Endodermal cell (in vitro differentiated cells): Measurements from ENCODE around the gene REV3L. TPM values are rescaled to one million over a fixed set of nuclear protein-coding genes. Genes with fewer than 3 reads are reported as not detected.

Experiments used
- DNase-seq: peaks from one replicate; pipeline ENCODE4 v3.0.0-alpha.2; 2017
- H3K27ac ChIP-seq: 2 replicates; pipeline ENCODE4 v1.5.1; 2013; ENCODE audit warnings: mild to moderate bottlenecking, low read depth, low read length, moderate library complexity
- H3K27me3 ChIP-seq: 2 replicates; pipeline ENCODE4 v1.6.1; 2013; ENCODE audit warnings: mild to moderate bottlenecking, low read length, moderate library complexity; ENCODE audit not compliant: insufficient read depth, control insufficient read depth, poor library complexity, severe bottlenecking
- H3K36me3 ChIP-seq: 2 replicates; pipeline ENCODE4 v1.7.0; 2013; ENCODE audit warnings: mild to moderate bottlenecking, low read length, moderate library complexity; ENCODE audit not compliant: control insufficient read depth, insufficient read depth
- H3K4me1 ChIP-seq: one replicate; pipeline ENCODE4 v1.7.0; 2013; ENCODE audit warnings: low read length; ENCODE audit not compliant: control insufficient read depth, insufficient read depth
- H3K4me3 ChIP-seq: 2 replicates; pipeline ENCODE4 v1.5.1; 2013; ENCODE audit warnings: mild to moderate bottlenecking, low read length, moderate library complexity
- H3K9ac ChIP-seq: 2 replicates; pipeline ENCODE4 v1.6.1; 2013; ENCODE audit warnings: mild to moderate bottlenecking, low read length, moderate library complexity; ENCODE audit not compliant: poor library complexity, severe bottlenecking; ENCODE audit errors: extremely low read depth
- H3K9me3 ChIP-seq: 2 replicates; pipeline ENCODE4 v1.6.1; 2013; ENCODE audit warnings: mild to moderate bottlenecking, low read length, moderate library complexity; ENCODE audit not compliant: control insufficient read depth
- H3K27ac Mint-ChIP-seq: 2 replicates; pipeline ENCODE4 v1.8.0; 2020; ENCODE audit warnings: mixed read lengths
- H3K27me3 Mint-ChIP-seq: 2 replicates; pipeline ENCODE4 v1.8.0; 2021; ENCODE audit warnings: mild to moderate bottlenecking, mixed read lengths; ENCODE audit not compliant: insufficient read depth
- H3K36me3 Mint-ChIP-seq: 2 replicates; pipeline ENCODE4 v1.8.0; 2020; ENCODE audit warnings: low read depth, mixed read lengths
- H3K4me1 Mint-ChIP-seq: 2 replicates; pipeline ENCODE4 v1.8.0; 2020; ENCODE audit warnings: mixed read lengths
- H3K4me3 Mint-ChIP-seq: 2 replicates; pipeline ENCODE4 v1.8.0; 2020; ENCODE audit warnings: mild to moderate bottlenecking, moderate library complexity, mixed read lengths
- H3K9me3 Mint-ChIP-seq: 2 replicates; pipeline ENCODE4 v1.8.0; 2020; ENCODE audit warnings: mild to moderate bottlenecking, mixed read lengths
- WGBS, 2 experiments: methylation state at CpG; one replicate each; pipeline versions ENCODE4 v1.1.5 to v1.1.7; 2013; ENCODE audit warnings: missing lambda C conversion rate in 2 of 2, mixed read lengths in 1 of 2; ENCODE audit not compliant: insufficient coverage in 1 of 2, insufficient read length in 1 of 2; 5-methylcytosine and 5-hydroxymethylcytosine counted together
- total RNA-seq, 2 donors: library from RNA; stranded (reverse); fragmentation: NEBNext Ultra II Directional in 1 of 2; extraction: Animal tissue kit (Norgen Biotek cat#: 25700) in 1 of 2; gene quantifications; 2 replicates in 1 of 2; 3 replicates in 1 of 2; pipeline ENCODE4 v1.2.1, GENCODE V29; 2021
- TF ChIP-seq, protein P1 (sequence below): fragments of 200-600 bp; sonication (generic); conservative IDR thresholded peaks from 2 replicates; pipeline ENCODE4 v1.5.0; 2021; ENCODE audit warnings: antibody characterized with exemption, mild to moderate bottlenecking

The REV3L gene
- total RNA-seq, 2 donors from 2014 or later, result 19.2 to 28.1 TPM

DNA sequence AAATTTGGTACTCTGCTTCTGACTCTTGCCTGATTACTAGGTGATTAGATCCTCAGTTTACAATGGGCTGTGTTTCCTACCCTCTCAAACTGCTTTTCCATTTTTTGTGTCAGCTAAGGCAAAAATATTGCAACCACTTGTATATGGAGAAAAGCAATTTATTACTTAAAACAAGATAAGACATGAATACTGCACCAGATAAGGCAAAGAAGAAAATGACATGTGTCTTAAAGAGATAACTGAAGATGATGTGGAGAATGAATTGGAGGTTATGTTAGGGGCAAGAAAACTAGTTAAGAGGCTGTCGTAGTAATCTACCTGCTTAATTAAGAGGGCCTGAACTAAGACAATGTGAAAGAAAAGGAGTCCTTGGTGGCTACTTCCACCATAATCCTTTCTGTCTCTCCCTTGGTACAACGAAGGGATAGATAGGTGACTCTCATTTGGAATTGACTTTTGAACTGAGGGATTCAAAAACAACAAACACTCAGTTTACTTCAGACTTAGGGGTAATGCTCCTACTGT lies 16.3 kb upstream of the REV3L start:
- H3K4me3 Mint-ChIP-seq, result no peak overlapping the region
- H3K36me3 Mint-ChIP-seq, result no peaks in the 10 kb centered on the region
- no peaks in the 10 kb centered on the region for H3K9me3 ChIP-seq
- H3K36me3 ChIP-seq, result no peaks in the 10 kb centered on the region
- H3K4me1 Mint-ChIP-seq, result peaks cover 29% of the 10 kb centered on the region
- H3K27ac Mint-ChIP-seq, result no peak overlapping the region
- TF ChIP-seq, protein P1, sequence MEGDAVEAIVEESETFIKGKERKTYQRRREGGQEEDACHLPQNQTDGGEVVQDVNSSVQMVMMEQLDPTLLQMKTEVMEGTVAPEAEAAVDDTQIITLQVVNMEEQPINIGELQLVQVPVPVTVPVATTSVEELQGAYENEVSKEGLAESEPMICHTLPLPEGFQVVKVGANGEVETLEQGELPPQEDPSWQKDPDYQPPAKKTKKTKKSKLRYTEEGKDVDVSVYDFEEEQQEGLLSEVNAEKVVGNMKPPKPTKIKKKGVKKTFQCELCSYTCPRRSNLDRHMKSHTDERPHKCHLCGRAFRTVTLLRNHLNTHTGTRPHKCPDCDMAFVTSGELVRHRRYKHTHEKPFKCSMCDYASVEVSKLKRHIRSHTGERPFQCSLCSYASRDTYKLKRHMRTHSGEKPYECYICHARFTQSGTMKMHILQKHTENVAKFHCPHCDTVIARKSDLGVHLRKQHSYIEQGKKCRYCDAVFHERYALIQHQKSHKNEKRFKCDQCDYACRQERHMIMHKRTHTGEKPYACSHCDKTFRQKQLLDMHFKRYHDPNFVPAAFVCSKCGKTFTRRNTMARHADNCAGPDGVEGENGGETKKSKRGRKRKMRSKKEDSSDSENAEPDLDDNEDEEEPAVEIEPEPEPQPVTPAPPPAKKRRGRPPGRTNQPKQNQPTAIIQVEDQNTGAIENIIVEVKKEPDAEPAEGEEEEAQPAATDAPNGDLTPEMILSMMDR, result no peak
- H3K27me3 Mint-ChIP-seq, result no peaks in the 10 kb centered on the region
- H3K9me3 Mint-ChIP-seq, result no peaks in the 10 kb centered on the region
- H3K27ac ChIP-seq, result no peak overlapping the region
- H3K4me3 ChIP-seq, result no peak overlapping the region
- DNase-seq, result no peak
- H3K27me3 ChIP-seq, result no peaks in the 10 kb centered on the region
- H3K4me1 ChIP-seq, result no peaks in the 10 kb centered on the region
- 92% methylated on average over 2 of the region's 2 CpGs; no CpG with 5 or more reads in 1 of the 2 experiments for WGBS, 2 experiments
- H3K9ac ChIP-seq, result no peak overlapping the region

DNA sequence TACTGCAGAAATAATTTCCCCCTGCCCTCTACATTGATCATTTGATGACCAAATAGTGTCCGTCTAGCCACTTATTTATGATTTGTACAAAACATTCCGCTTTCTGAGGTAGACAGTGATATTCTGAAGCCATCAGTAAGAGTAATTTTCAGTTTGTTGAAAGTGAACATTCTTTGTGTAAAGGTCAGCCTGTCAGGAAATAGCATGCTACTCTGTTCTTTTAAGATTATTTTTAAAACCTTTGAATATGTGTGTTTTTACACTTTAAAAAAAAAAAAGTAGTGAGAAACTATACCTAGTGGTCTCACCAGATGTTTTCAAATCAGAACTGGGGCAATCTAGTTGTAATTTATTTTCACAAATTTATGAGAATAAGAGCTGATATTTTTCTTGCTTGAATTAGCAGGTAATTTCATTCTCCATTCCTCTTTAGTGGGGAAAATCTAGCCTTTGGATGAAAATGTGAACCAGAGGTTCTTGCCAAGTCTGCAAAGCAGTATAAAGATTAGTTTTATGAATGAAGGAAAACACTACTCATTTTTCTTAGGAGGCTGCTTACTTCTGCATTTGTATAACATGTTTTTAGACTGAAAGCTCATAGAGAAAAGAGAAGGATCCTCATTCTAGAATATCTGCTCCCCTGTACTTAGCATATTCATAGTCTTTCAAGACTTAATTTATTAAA lies 12.1 kb upstream of the REV3L start:
- Histone ChIP-seq H3K9ac (no peak overlapping the region), H3K27me3 (no peaks in the 10 kb centered on the region), H3K9me3 (no peaks in the 10 kb centered on the region), H3K4me1 (no peaks in the 10 kb centered on the region), H3K4me3 (no peak overlapping the region), H3K36me3 (peaks cover 15% of the 10 kb centered on the region), H3K27ac (no peak overlapping the region)
- peaks cover 15% of the 10 kb centered on the region for H3K4me1 Mint-ChIP-seq
- no peak overlapping the region for H3K27ac Mint-ChIP-seq
- H3K9me3 Mint-ChIP-seq, result no peaks in the 10 kb centered on the region
- peaks cover 5% of the 10 kb centered on the region for H3K36me3 Mint-ChIP-seq
- 92% methylated on average over 2 of the region's 2 CpGs; no CpG with 5 or more reads in 1 of the 2 experiments for WGBS, 2 experiments
- TF ChIP-seq, protein P1, result no peak
- H3K4me3 Mint-ChIP-seq, result no peak overlapping the region
- no peak for DNase-seq
- no peaks in the 10 kb centered on the region for H3K27me3 Mint-ChIP-seq

DNA sequence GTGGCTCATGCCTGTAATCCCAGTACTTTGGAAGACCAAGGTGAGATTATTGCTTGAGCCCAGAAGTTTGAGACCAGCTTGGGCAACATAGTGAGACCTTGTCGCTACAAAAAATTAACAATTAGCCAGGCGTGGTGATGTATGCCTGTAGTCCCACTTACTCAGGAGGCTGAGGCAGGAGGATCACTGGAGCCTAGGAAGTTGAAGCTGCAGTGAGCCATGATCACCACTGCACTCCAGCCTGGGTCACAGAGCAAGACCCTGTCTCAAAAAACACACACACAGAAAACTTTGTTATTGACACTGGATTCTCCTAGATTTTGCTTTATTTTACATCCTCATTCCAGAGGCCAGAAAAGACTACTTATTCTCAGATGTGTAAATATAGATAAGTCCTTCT lies 9.5 kb upstream of the REV3L start:
- Histone ChIP-seq H3K27ac (no peak overlapping the region), H3K9ac (no peak overlapping the region), H3K36me3 (peaks cover 28% of the 10 kb centered on the region), H3K9me3 (no peaks in the 10 kb centered on the region), H3K4me3 (no peak overlapping the region), H3K27me3 (no peaks in the 10 kb centered on the region), H3K4me1 (no peaks in the 10 kb centered on the region)
- Mint-ChIP-seq H3K36me3 (peaks cover 9% of the 10 kb centered on the region), H3K4me1 (peaks cover 6% of the 10 kb centered on the region), H3K27me3 (no peaks in the 10 kb centered on the region), H3K27ac (no peak overlapping the region), H3K9me3 (no peaks in the 10 kb centered on the region), H3K4me3 (no peak overlapping the region)
- WGBS, 2 experiments, result 93 to 100% methylated on average over 2 of the region's 2 CpGs
- TF ChIP-seq, protein P1, result no peak
- no peak for DNase-seq
